Sciatic nerve (tissue), 2 donors: ENCODE results near the gene OR10V1. TPM values are rescaled to one million over a fixed set of nuclear protein-coding genes. Genes with fewer than 3 reads are reported as not detected.

Source experiments
- ATAC-seq: fragments of 200-7000 bp; cut with Tn5 transposase; one replicate; pipeline ENCODE4 v1.9.1; 2020; ENCODE audit warnings: mild to moderate bottlenecking, moderate library complexity
- DNase-seq: peaks from one replicate; pipeline ENCODE4 v3.0.0-alpha.2; 2020; ENCODE audit warnings: low spot score
- intact Hi-C: fragments of 100-400 bp; cut with DNase I; formaldehyde crosslinking; loops from one replicate; pipeline ENCODE4 v1.14.2; 2022
- total RNA-seq: library from RNA; stranded (reverse); fragmentation: NEBNext Ultra II Directional; extraction: Animal tissue kit (Norgen Biotek cat#: 25700); gene quantifications from one replicate; pipeline ENCODE4 v1.2.1, GENCODE V29; 2021
- donor health status: DM: no; HTN: no; CAD: no.
- donor health status: DM: no; HTN: no; CAD: no.

Gene OR10V1
- total RNA-seq, 1 donor from 2014 or later = not detected

GRCh38 chr11:59676205-59676604 is 37.4 kb downstream of the OR10V1 start:
- intact Hi-C loops = no loop called here
- DNase-seq = no peak
- no peak for ATAC-seq

GRCh38 chr11:59674291-59674690 is 39.4 kb downstream of the OR10V1 start:
- intact Hi-C loops = no loop called here
- DNase-seq (no peak), ATAC-seq (no peak)

- DNase-seq (no peak), ATAC-seq (no peak)
- intact Hi-C loops = no loop called here
Observed at GRCh38 chr11:59673291-59673690, 40.4 kb downstream of the OR10V1 start.

- ATAC-seq = no peak
- intact Hi-C loops = no loop called here
- DNase-seq = no peak
Observed at GRCh38 chr11:59671471-59671870, 42.2 kb downstream of the OR10V1 start.

GRCh38 chr11:59669611-59670009 is 44.0 kb downstream of the OR10V1 start:
- peak; percentile 68 for ATAC-seq
- DNase-seq = peak; percentile 72
- intact Hi-C loops = loop anchor here (10.0 kb wide), 1 partner anchor 55 kb away; the partner anchor contains the start of gene OSBP

- DNase-seq (peak; percentile 100), ATAC-seq (peak; percentile 99)
- intact Hi-C loops = loop anchor here (10.0 kb wide), 1 partner anchor 54 kb away; the partner anchor contains the start of gene OSBP
Observed at GRCh38 chr11:59668950-59669610, 44.6 kb downstream of the OR10V1 start, which contains the start of gene PATL1. Gene PATL1 (minus strand): TSS chr11:59669037. CDS start chr11:59668895, 142 bp downstream.

GRCh38 chr11:59668188-59668949 is 45.3 kb downstream of the OR10V1 start:
- DNase-seq (peak; percentile 81), ATAC-seq (peak; percentile 21)
- intact Hi-C loops = loop anchor here (10.0 kb wide), 1 partner anchor 54 kb away; the partner anchor contains the start of gene OSBP

- intact Hi-C loops = loop anchor here (10.0 kb wide), 1 partner anchor 53 kb away; the partner anchor contains the start of gene OSBP
- ATAC-seq = no peak
- DNase-seq = no peak
Observed at GRCh38 chr11:59667812-59668187, 45.8 kb downstream of the OR10V1 start.

GRCh38 chr11:59666969-59667368 is 46.7 kb downstream of the OR10V1 start:
- DNase-seq (no peak), ATAC-seq (no peak)
- intact Hi-C loops = loop anchor here (10.0 kb wide), 1 partner anchor 52 kb away; the partner anchor contains the start of gene OSBP

Other genes with a start within 250 kb of the OR10V1 start
- not detected for gene OR4D10, start 240.5 kb downstream of the OR10V1 start, total RNA-seq
- gene OR4D11, start 210.3 kb downstream of the OR10V1 start, total RNA-seq = not detected
- not detected for gene OR4D9, start 202.3 kb downstream of the OR10V1 start, total RNA-seq
- 45.5 TPM for gene OSBP, start 98.1 kb downstream of the OR10V1 start, total RNA-seq
- gene PATL1, start 44.8 kb downstream of the OR10V1 start, total RNA-seq = 37.4 TPM
- 19.3 TPM for gene STX3, start 41.5 kb upstream of the OR10V1 start, total RNA-seq
- gene MRPL16, start 96.9 kb upstream of the OR10V1 start, total RNA-seq = 25.1 TPM
- gene CBLIF, start 131.7 kb upstream of the OR10V1 start, total RNA-seq = not detected
- 1.3 TPM for gene TCN1, start 152.6 kb upstream of the OR10V1 start, total RNA-seq
- gene OOSP3, start 164.9 kb upstream of the OR10V1 start, total RNA-seq = not detected
- not detected for gene OOSP1, start 224.6 kb upstream of the OR10V1 start, total RNA-seq